Neuron (in vitro differentiated cells): Measurements from ENCODE around the gene KLHL25.

Experiments
- H2AFZ ChIP-seq: one replicate; pipeline ENCODE4 v1.6.1; 2013; ENCODE audit warnings: low read depth, mild to moderate bottlenecking, inconsistent platforms, low read length, moderate library complexity
- H3K27me3 ChIP-seq: one replicate; pipeline ENCODE4 v1.6.1; 2013; ENCODE audit warnings: low read length; ENCODE audit not compliant: insufficient read depth
- H3K36me3 ChIP-seq: one replicate; pipeline ENCODE4 v1.6.1; 2013; ENCODE audit warnings: low read length; ENCODE audit not compliant: insufficient read depth
- H3K4me1 ChIP-seq: one replicate; pipeline ENCODE4 v1.6.1; 2013; ENCODE audit warnings: low read length; ENCODE audit not compliant: insufficient read depth
- H3K4me3 ChIP-seq: 2 replicates; pipeline ENCODE4 v1.5.1; 2013; ENCODE audit warnings: mild to moderate bottlenecking, low read length, moderate library complexity
- H3K9me3 ChIP-seq: one replicate; pipeline ENCODE4 v1.6.1; 2013; ENCODE audit warnings: low read length

KLHL25 gene

GRCh38 chr15:85766001-85766831 lies 28.5 kb downstream of the KLHL25 start:
- peaks cover 63% of the 10 kb centered on the region for H3K36me3 ChIP-seq
- peaks cover 32% of the 10 kb centered on the region for H3K9me3 ChIP-seq
- no peaks in the 10 kb centered on the region for H3K4me1 ChIP-seq
- no peaks in the 10 kb centered on the region for H3K27me3 ChIP-seq
- H3K4me3 ChIP-seq: no peak overlapping the region
- no peak overlapping the region for H2AFZ ChIP-seq

- Histone ChIP-seq H3K27me3 (no peaks in the 10 kb centered on the region), H3K36me3 (peaks cover 66% of the 10 kb centered on the region), H3K9me3 (peaks cover 21% of the 10 kb centered on the region), H2AFZ (no peak overlapping the region), H3K4me1 (no peaks in the 10 kb centered on the region), H3K4me3 (no peak overlapping the region)
These were observed 30.0 kb downstream of the KLHL25 start for GRCh38 chr15:85764649-85765277.

- Histone ChIP-seq H3K9me3 (peaks cover 13% of the 10 kb centered on the region), H3K4me1 (no peaks in the 10 kb centered on the region), H3K36me3 (peaks cover 65% of the 10 kb centered on the region), H3K4me3 (no peak overlapping the region), H3K27me3 (no peaks in the 10 kb centered on the region), H2AFZ (no peak overlapping the region)
These were observed 30.8 kb downstream of the KLHL25 start for GRCh38 chr15:85763673-85764633.

GRCh38 chr15:85763157-85763556 lies 31.6 kb downstream of the KLHL25 start:
- Histone ChIP-seq H2AFZ (no peak overlapping the region), H3K4me3 (no peak overlapping the region), H3K36me3 (peaks cover 65% of the 10 kb centered on the region), H3K27me3 (no peaks in the 10 kb centered on the region), H3K9me3 (peaks cover 5% of the 10 kb centered on the region), H3K4me1 (no peaks in the 10 kb centered on the region)

GRCh38 chr15:85762756-85763127 lies 32.0 kb downstream of the KLHL25 start:
- H3K27me3 ChIP-seq: no peaks in the 10 kb centered on the region
- H3K36me3 ChIP-seq: peaks cover 62% of the 10 kb centered on the region
- H3K4me1 ChIP-seq: no peaks in the 10 kb centered on the region
- H3K4me3 ChIP-seq: no peak overlapping the region
- no peak overlapping the region for H2AFZ ChIP-seq
- peaks cover under 1% of the 10 kb centered on the region for H3K9me3 ChIP-seq

GRCh38 chr15:85762039-85762755 lies 32.5 kb downstream of the KLHL25 start:
- Histone ChIP-seq H3K4me1 (no peaks in the 10 kb centered on the region), H3K4me3 (no peak overlapping the region), H2AFZ (no peak overlapping the region), H3K27me3 (no peaks in the 10 kb centered on the region), H3K9me3 (no peaks in the 10 kb centered on the region), H3K36me3 (peaks cover 58% of the 10 kb centered on the region)

- Histone ChIP-seq H2AFZ (no peak overlapping the region), H3K27me3 (no peaks in the 10 kb centered on the region), H3K36me3 (peaks cover 59% of the 10 kb centered on the region), H3K4me3 (no peak overlapping the region), H3K9me3 (no peaks in the 10 kb centered on the region), H3K4me1 (no peaks in the 10 kb centered on the region)
These were observed 33.1 kb downstream of the KLHL25 start for GRCh38 chr15:85761635-85762034.

GRCh38 chr15:85760531-85761371 lies 34.0 kb downstream of the KLHL25 start:
- no peak overlapping the region for H2AFZ ChIP-seq
- no peaks in the 10 kb centered on the region for H3K27me3 ChIP-seq
- no peaks in the 10 kb centered on the region for H3K9me3 ChIP-seq
- H3K36me3 ChIP-seq: peaks cover 61% of the 10 kb centered on the region
- H3K4me1 ChIP-seq: no peaks in the 10 kb centered on the region
- no peak overlapping the region for H3K4me3 ChIP-seq

GRCh38 chr15:85760049-85760448 lies 34.7 kb downstream of the KLHL25 start:
- H3K4me3 ChIP-seq: no peak overlapping the region
- H2AFZ ChIP-seq: no peak overlapping the region
- no peaks in the 10 kb centered on the region for H3K4me1 ChIP-seq
- H3K27me3 ChIP-seq: no peaks in the 10 kb centered on the region
- H3K36me3 ChIP-seq: peaks cover 65% of the 10 kb centered on the region
- no peaks in the 10 kb centered on the region for H3K9me3 ChIP-seq

- peaks cover 65% of the 10 kb centered on the region for H3K36me3 ChIP-seq
- H3K4me3 ChIP-seq: no peak overlapping the region
- no peak overlapping the region for H2AFZ ChIP-seq
- no peaks in the 10 kb centered on the region for H3K9me3 ChIP-seq
- H3K4me1 ChIP-seq: no peaks in the 10 kb centered on the region
- H3K27me3 ChIP-seq: no peaks in the 10 kb centered on the region
These were observed 35.3 kb downstream of the KLHL25 start for GRCh38 chr15:85759376-85759775.

- Histone ChIP-seq H3K27me3 (no peaks in the 10 kb centered on the region), H3K4me1 (peaks cover 6% of the 10 kb centered on the region), H3K9me3 (no peaks in the 10 kb centered on the region), H3K36me3 (peaks cover 61% of the 10 kb centered on the region), H2AFZ (no peak overlapping the region), H3K4me3 (no peak overlapping the region)
These were observed 36.1 kb downstream of the KLHL25 start for GRCh38 chr15:85758655-85758978.
